Neural progenitor cell (in vitro differentiated cells): ENCODE data around the gene PTK6. TPM values are rescaled to one million over a fixed set of nuclear protein-coding genes. Genes with fewer than 3 reads are reported as not detected.

Experiments used
- DNase-seq: peaks from one replicate; pipeline ENCODE4 v3.0.0-alpha.2; 2016; ENCODE audit warnings: low spot score
- H2AFZ ChIP-seq: fragments of 200-600 bp; sonication (generic); replicated peaks from 2 replicates; pipeline ENCODE4 v1.6.1; 2016; ENCODE audit warnings: antibody characterized with exemption
- H3F3A ChIP-seq: fragments of 200-600 bp; sonication (generic); 2 replicates; pipeline ENCODE4 v1.6.1; 2016; ENCODE audit warnings: antibody characterized with exemption, low read depth
- H3K27ac ChIP-seq: fragments of 200-600 bp; sonication (generic); 2 replicates; pipeline ENCODE4 v1.5.1; 2016; ENCODE audit warnings: mild to moderate bottlenecking
- H3K27me3 ChIP-seq: fragments of 200-600 bp; sonication (generic); 2 replicates; pipeline ENCODE4 v1.6.1; 2016; ENCODE audit warnings: mild to moderate bottlenecking, moderate library complexity
- H3K36me3 ChIP-seq: fragments of 200-600 bp; sonication (generic); 2 replicates; pipeline ENCODE4 v1.5.1; 2016
- H3K4me1 ChIP-seq: fragments of 200-600 bp; sonication (generic); 2 replicates; pipeline ENCODE4 v1.6.1; 2016; ENCODE audit warnings: mixed run types
- H3K4me2 ChIP-seq: fragments of 200-600 bp; sonication (generic); 2 replicates; pipeline ENCODE4 v1.6.1; 2016
- H3K4me3 ChIP-seq: fragments of 200-600 bp; sonication (generic); 2 replicates; pipeline ENCODE4 v1.5.1; 2016
- H3K79me2 ChIP-seq: fragments of 200-600 bp; sonication (generic); 2 replicates; pipeline ENCODE4 v1.6.1; 2016; ENCODE audit warnings: low read depth
- H3K9ac ChIP-seq: fragments of 200-600 bp; sonication (generic); 2 replicates; pipeline ENCODE4 v1.6.1; 2016
- H3K9me3 ChIP-seq: fragments of 200-600 bp; sonication (generic); 2 replicates; pipeline ENCODE4 v1.5.1; 2016; ENCODE audit warnings: low read depth
- H4K20me1 ChIP-seq: fragments of 200-600 bp; sonication (generic); 2 replicates; pipeline ENCODE4 v1.6.1; 2016; ENCODE audit warnings: low read depth
- H3K27ac Mint-ChIP-seq: 3 replicates; pipeline ENCODE4 v1.8.0; 2021; ENCODE audit warnings: mixed read lengths
- H3K27me3 Mint-ChIP-seq: 2 replicates; pipeline ENCODE4 v1.8.0; 2022; ENCODE audit warnings: low read depth, mild to moderate bottlenecking, inconsistent platforms, moderate library complexity, mixed read lengths; ENCODE audit not compliant: insufficient read depth
- H3K36me3 Mint-ChIP-seq: 3 replicates; pipeline ENCODE4 v1.8.0; 2021; ENCODE audit warnings: mixed read lengths
- H3K4me1 Mint-ChIP-seq: 3 replicates; pipeline ENCODE4 v1.8.0; 2021; ENCODE audit warnings: mixed read lengths
- H3K4me3 Mint-ChIP-seq: 3 replicates; pipeline ENCODE4 v1.8.0; 2021; ENCODE audit warnings: mild to moderate bottlenecking, moderate library complexity, mixed read lengths
- H3K9me3 Mint-ChIP-seq: 3 replicates; pipeline ENCODE4 v1.8.0; 2020; ENCODE audit warnings: mixed read lengths
- CTCF ChIP-seq: fragments of 200-600 bp; sonication (generic); IDR thresholded peaks from 2 replicates; pipeline ENCODE4 v1.5.1; 2017; ENCODE audit warnings: antibody characterized with exemption, mild to moderate bottlenecking
- EZH2 ChIP-seq: fragments of 200-600 bp; sonication (generic); IDR thresholded peaks from 2 replicates; pipeline ENCODE4 v1.6.1; 2017; ENCODE audit warnings: antibody characterized with exemption, mild to moderate bottlenecking, moderate library complexity
- EZH2phosphoT487 ChIP-seq: fragments of 200-600 bp; sonication (generic); IDR thresholded peaks from 2 replicates; pipeline ENCODE4 v1.6.1; 2017; ENCODE audit warnings: antibody characterized with exemption
- total RNA-seq: library from RNA; depleted of rRNA; stranded (reverse); fragments of >200 nt; gene quantifications from 2 replicates; pipeline ENCODE4 v1.2.3, GENCODE V29; 2015; ENCODE audit warnings: low replicate concordance

The PTK6 gene
- total RNA-seq, 1 donor from 2014 or later = not detected

- peaks cover 3% of the 10 kb centered on the region for H3K36me3 Mint-ChIP-seq
- H3K9me3 Mint-ChIP-seq = peaks cover 7% of the 10 kb centered on the region
- no peaks in the 10 kb centered on the region for H3K4me1 ChIP-seq
- peaks cover 8% of the 10 kb centered on the region for H3K4me1 Mint-ChIP-seq
- no peak overlapping the region for H2AFZ ChIP-seq
- no peak for DNase-seq
- no peaks in the 10 kb centered on the region for H3K9me3 ChIP-seq
- H3K4me3 Mint-ChIP-seq = no peak overlapping the region
- no peak overlapping the region for H3K27ac ChIP-seq
- H3F3A ChIP-seq = no peaks in the 10 kb centered on the region
- H4K20me1 ChIP-seq = peaks cover 19% of the 10 kb centered on the region
- H3K27me3 ChIP-seq = peaks cover 65% of the 10 kb centered on the region
- no peak overlapping the region for H3K4me2 ChIP-seq
- H3K27me3 Mint-ChIP-seq = peaks cover 34% of the 10 kb centered on the region
- H3K4me3 ChIP-seq = no peak overlapping the region
- no peaks in the 10 kb centered on the region for H3K79me2 ChIP-seq
- H3K36me3 ChIP-seq = no peaks in the 10 kb centered on the region
- TF ChIP-seq CTCF = no peak
- no peak for TF ChIP-seq EZH2
- TF ChIP-seq EZH2phosphoT487 = no peak
- H3K27ac Mint-ChIP-seq = no peak overlapping the region
- H3K9ac ChIP-seq = no peak overlapping the region
Observed at GRCh38 chr20:63494084-63494419, 43.1 kb downstream of the PTK6 start.

GRCh38 chr20:63493563-63494020 lies 43.6 kb downstream of the PTK6 start:
- H3F3A ChIP-seq = no peaks in the 10 kb centered on the region
- H3K4me2 ChIP-seq = no peak overlapping the region
- peaks cover 65% of the 10 kb centered on the region for H3K27me3 ChIP-seq
- peaks cover 24% of the 10 kb centered on the region for H4K20me1 ChIP-seq
- Mint-ChIP-seq H3K9me3 (peaks cover 7% of the 10 kb centered on the region), H3K4me1 (peaks cover 8% of the 10 kb centered on the region), H3K4me3 (no peak overlapping the region), H3K36me3 (peaks cover 3% of the 10 kb centered on the region), H3K27me3 (peaks cover 37% of the 10 kb centered on the region), H3K27ac (no peak overlapping the region)
- H3K9me3 ChIP-seq = no peaks in the 10 kb centered on the region
- H3K9ac ChIP-seq = no peak overlapping the region
- H3K27ac ChIP-seq = no peak overlapping the region
- H3K79me2 ChIP-seq = no peaks in the 10 kb centered on the region
- no peak overlapping the region for H2AFZ ChIP-seq
- H3K4me3 ChIP-seq = no peak overlapping the region
- H3K4me1 ChIP-seq = peaks cover 3% of the 10 kb centered on the region
- no peaks in the 10 kb centered on the region for H3K36me3 ChIP-seq
- no peak for DNase-seq
- no peak for TF ChIP-seq EZH2
- no peak for TF ChIP-seq CTCF
- no peak for TF ChIP-seq EZH2phosphoT487

- DNase-seq = no peak
- Histone ChIP-seq H3K4me1 (peaks cover 7% of the 10 kb centered on the region), H3K9ac (no peak overlapping the region), H3K4me2 (no peak overlapping the region), H3K4me3 (no peak overlapping the region), H4K20me1 (peaks cover 27% of the 10 kb centered on the region), H2AFZ (no peak overlapping the region), H3F3A (no peaks in the 10 kb centered on the region), H3K27me3 (peaks cover 65% of the 10 kb centered on the region), H3K27ac (no peak overlapping the region), H3K79me2 (no peaks in the 10 kb centered on the region), H3K9me3 (no peaks in the 10 kb centered on the region), H3K36me3 (no peaks in the 10 kb centered on the region)
- H3K9me3 Mint-ChIP-seq = peaks cover 7% of the 10 kb centered on the region
- H3K4me1 Mint-ChIP-seq = peaks cover 8% of the 10 kb centered on the region
- H3K27ac Mint-ChIP-seq = no peak overlapping the region
- peaks cover 3% of the 10 kb centered on the region for H3K36me3 Mint-ChIP-seq
- no peak for TF ChIP-seq EZH2phosphoT487
- H3K4me3 Mint-ChIP-seq = no peak overlapping the region
- peaks cover 35% of the 10 kb centered on the region for H3K27me3 Mint-ChIP-seq
Observed at GRCh38 chr20:63492982-63493381, 44.2 kb downstream of the PTK6 start.

- Histone ChIP-seq H3K27ac (no peak overlapping the region), H3K4me2 (no peak overlapping the region), H2AFZ (no peak overlapping the region), H3F3A (no peaks in the 10 kb centered on the region), H4K20me1 (peaks cover 26% of the 10 kb centered on the region), H3K9ac (no peak overlapping the region), H3K27me3 (peaks cover 65% of the 10 kb centered on the region), H3K4me1 (peaks cover 7% of the 10 kb centered on the region), H3K36me3 (no peaks in the 10 kb centered on the region), H3K4me3 (no peak overlapping the region), H3K79me2 (no peaks in the 10 kb centered on the region), H3K9me3 (no peaks in the 10 kb centered on the region)
- no peak for DNase-seq
- Mint-ChIP-seq H3K27me3 (peaks cover 33% of the 10 kb centered on the region), H3K4me1 (peaks cover 8% of the 10 kb centered on the region), H3K27ac (no peak overlapping the region), H3K9me3 (peaks cover 7% of the 10 kb centered on the region), H3K36me3 (peaks cover 3% of the 10 kb centered on the region), H3K4me3 (no peak overlapping the region)
- no peak for TF ChIP-seq EZH2
- TF ChIP-seq CTCF = no peak
- no peak for TF ChIP-seq EZH2phosphoT487
Observed at GRCh38 chr20:63492518-63492917, 44.7 kb downstream of the PTK6 start.
